Measurements from ENCODE around the gene LMO1. TPM values are rescaled to one million over a fixed set of nuclear protein-coding genes. Genes with fewer than 3 reads are reported as not detected.

LMO1 gene
- total and polyA plus RNA-seq, 4 donors: 1.8 to 8.7 (median 5.1) TPM

GRCh38 chr11:8224161-8224591, 39.5 kb downstream of the LMO1 start:
- Histone ChIP-seq H3K27me3 (ENCODE audit: control insufficient read depth, insufficient read depth, low read length) (peaks cover 2% of the 10 kb centered on the region), H3K36me3 (ENCODE audit: control insufficient read depth, insufficient read depth, low read length) (peaks cover 2% of the 10 kb centered on the region), H3K9me3 (ENCODE audit: control insufficient read depth, insufficient read depth, low read length) (no peaks in the 10 kb centered on the region), H3K4me3 (ENCODE audit: low read depth, low read length) (no peak overlapping the region), H3K27ac (ENCODE audit: low read depth, low read length) (no peak overlapping the region), H3K4me1 (ENCODE audit: control insufficient read depth, insufficient read depth, low read length) (peaks cover 38% of the 10 kb centered on the region)
- 86% methylated on average over 11 of the region's 13 CpGs for WGBS (ENCODE audit: insufficient coverage)
- no peak for DNase-seq (ENCODE audit: low read depth in 4 of 6, low spot score in 6 of 6)

- Histone ChIP-seq H3K27ac (ENCODE audit: low read depth, low read length) (no peak overlapping the region), H3K9me3 (ENCODE audit: control insufficient read depth, insufficient read depth, low read length) (no peaks in the 10 kb centered on the region), H3K27me3 (ENCODE audit: control insufficient read depth, insufficient read depth, low read length) (peaks cover 2% of the 10 kb centered on the region), H3K4me3 (ENCODE audit: low read depth, low read length) (no peak overlapping the region), H3K36me3 (ENCODE audit: control insufficient read depth, insufficient read depth, low read length) (peaks cover 2% of the 10 kb centered on the region), H3K4me1 (ENCODE audit: control insufficient read depth, insufficient read depth, low read length) (peaks cover 33% of the 10 kb centered on the region)
- WGBS (ENCODE audit: insufficient coverage): 60% methylated on average over 5 of the region's 6 CpGs
- peak in 1 of 6 donors; percentile 26 for DNase-seq (ENCODE audit: low read depth in 4 of 6, low spot score in 6 of 6)
Measured at GRCh38 chr11:8223513-8223900, 40.2 kb downstream of the LMO1 start.

DNA sequence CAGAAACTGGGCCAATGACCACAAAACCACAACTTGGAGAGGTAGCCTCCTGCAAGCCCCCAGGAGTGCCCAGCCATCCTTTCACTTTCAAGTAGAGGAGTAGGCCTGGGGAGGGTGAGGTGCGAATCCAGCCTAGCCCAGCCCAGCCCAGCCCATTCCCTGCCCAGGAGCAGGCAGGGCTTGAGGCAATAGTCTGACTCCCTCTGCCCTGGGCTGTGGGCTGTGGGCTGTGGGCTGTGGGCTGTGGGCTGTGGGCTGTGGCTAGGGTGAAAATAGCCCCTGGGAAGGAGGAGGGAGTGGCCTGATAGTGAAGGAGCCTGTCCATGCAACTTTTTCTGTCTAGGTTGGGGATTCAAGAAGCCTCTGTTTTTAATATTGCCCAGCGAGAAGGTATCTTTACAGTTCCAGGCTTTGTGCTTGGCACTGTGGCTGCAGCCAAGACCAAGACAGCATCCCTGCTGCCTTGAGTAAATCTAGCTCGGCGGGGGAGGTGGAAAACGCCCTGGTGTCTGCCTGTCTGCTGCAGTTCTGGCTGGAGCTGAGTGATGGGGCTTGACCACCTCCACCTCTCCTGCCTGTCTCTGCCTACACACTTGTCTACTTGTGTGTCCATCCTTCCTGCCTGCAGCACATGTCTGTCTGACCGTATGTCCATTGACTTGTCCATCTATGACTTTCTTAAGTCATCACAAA, 40.7 kb downstream of the LMO1 start:
- Histone ChIP-seq H3K4me1 (ENCODE audit: control insufficient read depth, insufficient read depth, low read length) (peaks cover 28% of the 10 kb centered on the region), H3K9me3 (ENCODE audit: control insufficient read depth, insufficient read depth, low read length) (no peaks in the 10 kb centered on the region), H3K27ac (ENCODE audit: low read depth, low read length) (no peak overlapping the region), H3K4me3 (ENCODE audit: low read depth, low read length) (no peak overlapping the region), H3K36me3 (ENCODE audit: control insufficient read depth, insufficient read depth, low read length) (peaks cover 2% of the 10 kb centered on the region), H3K27me3 (ENCODE audit: control insufficient read depth, insufficient read depth, low read length) (peaks cover 2% of the 10 kb centered on the region)
- no peak for DNase-seq (ENCODE audit: low read depth in 4 of 6, low spot score in 6 of 6)
- 51% methylated on average over 5 of the region's 6 CpGs for WGBS (ENCODE audit: insufficient coverage)

DNA sequence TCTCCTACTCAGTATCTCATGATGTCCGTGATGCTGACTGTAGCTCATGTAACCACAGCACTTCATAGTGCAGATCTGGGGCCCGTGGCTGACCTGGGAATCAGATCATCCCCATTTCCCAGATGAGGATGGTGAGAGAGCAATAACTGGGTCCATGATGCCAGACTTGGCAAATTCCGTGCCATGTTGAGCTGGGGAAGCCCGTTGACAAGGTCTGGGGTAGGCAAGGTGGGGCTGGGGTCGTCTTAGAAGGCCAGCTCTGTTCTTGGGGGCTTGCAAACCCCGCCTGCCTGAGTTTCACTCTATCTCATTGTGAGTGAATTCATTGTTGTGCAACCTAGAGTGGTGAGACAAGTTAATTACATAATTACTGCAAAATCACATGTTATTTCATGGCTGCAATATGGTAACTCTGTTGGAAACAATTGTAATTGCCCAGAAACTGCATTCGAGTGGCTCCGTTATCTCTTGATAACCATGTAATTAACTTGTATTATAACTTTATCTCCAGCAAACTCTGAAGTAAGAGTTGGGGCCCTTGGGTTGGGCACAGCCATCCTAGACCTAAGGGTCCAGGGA, 41.7 kb downstream of the LMO1 start:
- Histone ChIP-seq H3K27ac (ENCODE audit: low read depth, low read length) (no peak overlapping the region), H3K27me3 (ENCODE audit: control insufficient read depth, insufficient read depth, low read length) (peaks cover 2% of the 10 kb centered on the region)

GRCh38 chr11:8221046-8221723, 42.5 kb downstream of the LMO1 start:
- no peak for DNase-seq (ENCODE audit: low read depth in 4 of 6, low spot score in 6 of 6)
- peaks cover 2% of the 10 kb centered on the region for H3K27me3 ChIP-seq (ENCODE audit: control insufficient read depth, insufficient read depth, low read length)
- no peak overlapping the region for H3K27ac ChIP-seq (ENCODE audit: low read depth, low read length)
- 91% methylated on average over 6 of the region's 8 CpGs for WGBS (ENCODE audit: insufficient coverage)
- H3K4me1 ChIP-seq (ENCODE audit: control insufficient read depth, insufficient read depth, low read length): peaks cover 41% of the 10 kb centered on the region
- H3K9me3 ChIP-seq (ENCODE audit: control insufficient read depth, insufficient read depth, low read length): no peaks in the 10 kb centered on the region
- no peak overlapping the region for H3K4me3 ChIP-seq (ENCODE audit: low read depth, low read length)
- H3K36me3 ChIP-seq (ENCODE audit: control insufficient read depth, insufficient read depth, low read length): peaks cover 2% of the 10 kb centered on the region

More for the DNA sequence above, 41.7 kb downstream of the LMO1 start:
- peaks cover 35% of the 10 kb centered on the region for H3K4me1 ChIP-seq (ENCODE audit: control insufficient read depth, insufficient read depth, low read length)
- DNase-seq (ENCODE audit: low read depth in 4 of 6, low spot score in 6 of 6): peak in 1 of 6 donors; percentile 85
- H3K9me3 ChIP-seq (ENCODE audit: control insufficient read depth, insufficient read depth, low read length): no peaks in the 10 kb centered on the region
- no peak overlapping the region for H3K4me3 ChIP-seq (ENCODE audit: low read depth, low read length)
- 92% methylated on average over 2 of the region's 8 CpGs for WGBS (ENCODE audit: insufficient coverage)
- H3K36me3 ChIP-seq (ENCODE audit: control insufficient read depth, insufficient read depth, low read length): peaks cover 2% of the 10 kb centered on the region

DNA sequence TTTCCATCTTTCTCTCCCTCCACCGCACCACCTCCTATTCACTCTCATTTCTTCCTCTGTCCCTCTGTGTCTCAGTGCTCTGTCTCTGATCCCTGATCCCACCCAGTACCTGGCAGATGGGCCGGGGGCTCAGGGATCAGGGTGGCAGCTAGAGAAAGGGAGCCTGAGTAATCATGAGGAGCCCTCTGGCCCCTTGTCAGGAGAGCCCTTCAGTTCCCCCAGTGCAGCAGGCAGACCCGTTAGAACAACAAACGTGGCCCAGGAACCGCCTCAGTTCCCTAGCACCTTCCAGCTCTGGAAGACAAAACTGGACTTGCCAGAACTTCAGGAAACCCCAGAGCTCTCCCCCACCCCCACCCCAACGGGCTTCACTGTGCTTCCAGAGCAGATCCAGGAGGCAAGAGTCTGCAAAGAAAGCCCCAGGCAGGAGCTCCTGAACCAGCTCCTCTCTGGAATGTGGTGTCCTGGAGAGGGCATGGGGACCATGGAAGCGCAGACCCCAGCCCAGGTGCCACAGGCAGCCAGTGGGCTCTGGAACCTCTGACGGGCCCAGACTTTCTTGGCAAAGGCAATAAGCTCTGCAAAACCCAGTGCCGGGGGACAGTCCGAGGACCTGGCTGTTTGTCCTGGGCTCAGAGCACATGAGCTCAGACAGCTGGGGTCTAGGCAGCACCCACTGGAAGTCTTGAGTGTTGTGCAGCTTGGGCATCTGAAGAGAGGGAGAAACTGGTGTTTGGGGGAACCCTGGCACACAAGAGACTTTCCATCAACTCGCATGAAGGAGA, 43.2 kb downstream of the LMO1 start:
- DNase-seq (ENCODE audit: low read depth in 4 of 6, low spot score in 6 of 6): no peak
- Histone ChIP-seq H3K36me3 (ENCODE audit: control insufficient read depth, insufficient read depth, low read length) (peaks cover 2% of the 10 kb centered on the region), H3K27ac (ENCODE audit: low read depth, low read length) (no peak overlapping the region), H3K4me3 (ENCODE audit: low read depth, low read length) (no peak overlapping the region), H3K27me3 (ENCODE audit: control insufficient read depth, insufficient read depth, low read length) (peaks cover 2% of the 10 kb centered on the region), H3K9me3 (ENCODE audit: control insufficient read depth, insufficient read depth, low read length) (no peaks in the 10 kb centered on the region), H3K4me1 (ENCODE audit: control insufficient read depth, insufficient read depth, low read length) (peaks cover 36% of the 10 kb centered on the region)
- 91% methylated on average over 11 of the region's 11 CpGs for WGBS (ENCODE audit: insufficient coverage)

DNA sequence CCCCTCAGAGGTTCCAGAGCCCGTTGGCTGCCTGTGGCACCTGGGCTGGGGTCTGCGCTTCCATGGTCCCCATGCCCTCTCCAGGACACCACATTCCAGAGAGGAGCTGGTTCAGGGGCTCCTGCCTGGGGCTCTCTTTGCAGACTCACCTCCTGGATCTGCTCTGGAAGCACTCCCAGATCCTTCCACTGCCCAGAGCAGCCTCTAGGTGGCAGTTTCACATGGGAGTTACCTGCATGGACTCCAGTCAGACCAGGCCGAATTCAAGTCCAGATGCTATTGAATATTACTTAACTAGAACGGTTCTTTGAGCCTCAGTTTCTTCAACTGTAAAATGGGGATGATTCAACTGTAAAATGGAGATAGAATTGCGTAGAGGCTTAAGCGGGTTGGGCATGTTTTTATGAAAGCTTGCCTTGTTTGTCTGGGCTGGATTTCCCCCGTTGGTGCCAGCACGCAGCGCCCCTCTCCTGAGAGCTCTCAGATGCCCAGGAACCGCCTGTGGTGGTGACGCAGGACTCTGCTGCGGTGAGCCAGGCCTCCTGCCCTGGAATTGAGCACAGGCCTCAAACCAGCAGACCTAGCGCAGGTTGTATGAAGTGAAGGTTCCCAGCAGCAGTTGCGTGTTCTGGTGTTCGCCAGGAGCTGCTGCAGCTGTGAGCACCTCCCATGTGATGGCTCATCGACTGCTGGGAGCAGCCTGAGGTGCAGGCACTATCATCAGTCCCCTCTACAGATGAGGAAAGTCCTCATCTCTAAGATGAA, 44.2 kb downstream of the LMO1 start:
- peaks cover 2% of the 10 kb centered on the region for H3K27me3 ChIP-seq (ENCODE audit: control insufficient read depth, insufficient read depth, low read length)
- H3K27ac ChIP-seq (ENCODE audit: low read depth, low read length): no peak overlapping the region
- WGBS (ENCODE audit: insufficient coverage): 90% methylated on average over 15 of the region's 16 CpGs
- peaks cover 2% of the 10 kb centered on the region for H3K36me3 ChIP-seq (ENCODE audit: control insufficient read depth, insufficient read depth, low read length)
- peaks cover 36% of the 10 kb centered on the region for H3K4me1 ChIP-seq (ENCODE audit: control insufficient read depth, insufficient read depth, low read length)
- H3K9me3 ChIP-seq (ENCODE audit: control insufficient read depth, insufficient read depth, low read length): no peaks in the 10 kb centered on the region
- H3K4me3 ChIP-seq (ENCODE audit: low read depth, low read length): no peak overlapping the region
- peak in 2 of 6 donors; percentile 46 to 59 for DNase-seq (ENCODE audit: low read depth in 4 of 6, low spot score in 6 of 6)

GRCh38 chr11:8218840-8219239, 44.8 kb downstream of the LMO1 start:
- DNase-seq (ENCODE audit: low read depth in 4 of 6, low spot score in 6 of 6): no peak
- WGBS (ENCODE audit: insufficient coverage): 86% methylated on average over 11 of the region's 11 CpGs
- Histone ChIP-seq H3K27ac (ENCODE audit: low read depth, low read length) (no peak overlapping the region), H3K4me3 (ENCODE audit: low read depth, low read length) (no peak overlapping the region), H3K9me3 (ENCODE audit: control insufficient read depth, insufficient read depth, low read length) (no peaks in the 10 kb centered on the region), H3K27me3 (ENCODE audit: control insufficient read depth, insufficient read depth, low read length) (peaks cover 2% of the 10 kb centered on the region), H3K36me3 (ENCODE audit: control insufficient read depth, insufficient read depth, low read length) (no peaks in the 10 kb centered on the region), H3K4me1 (ENCODE audit: control insufficient read depth, insufficient read depth, low read length) (peaks cover 31% of the 10 kb centered on the region)

DNA sequence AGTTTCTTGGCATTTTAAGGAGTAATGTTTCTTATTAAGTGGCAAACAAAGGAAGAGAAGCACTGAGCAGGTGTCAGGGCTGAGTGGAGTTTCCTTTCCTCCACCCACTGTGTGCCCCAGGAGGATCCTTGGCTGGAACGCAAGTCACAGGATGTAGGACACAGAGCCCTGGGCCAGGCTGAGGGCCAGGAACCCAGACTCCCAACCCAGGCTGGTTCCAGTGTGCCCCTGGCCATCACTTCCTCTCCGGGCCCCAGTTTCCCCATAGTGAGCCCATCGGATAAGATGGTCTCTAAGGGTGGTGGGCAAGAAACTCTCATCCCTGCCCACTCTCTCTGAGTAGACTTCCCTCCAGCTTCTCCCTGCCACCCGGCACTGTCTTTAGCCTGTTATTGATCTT, 45.3 kb downstream of the LMO1 start:
- Histone ChIP-seq H3K27ac (ENCODE audit: low read depth, low read length) (no peak overlapping the region), H3K36me3 (ENCODE audit: control insufficient read depth, insufficient read depth, low read length) (no peaks in the 10 kb centered on the region), H3K4me1 (ENCODE audit: control insufficient read depth, insufficient read depth, low read length) (peaks cover 26% of the 10 kb centered on the region), H3K4me3 (ENCODE audit: low read depth, low read length) (no peak overlapping the region), H3K9me3 (ENCODE audit: control insufficient read depth, insufficient read depth, low read length) (no peaks in the 10 kb centered on the region), H3K27me3 (ENCODE audit: control insufficient read depth, insufficient read depth, low read length) (no peaks in the 10 kb centered on the region)
- no peak for DNase-seq (ENCODE audit: low read depth in 4 of 6, low spot score in 6 of 6)
- 89% methylated on average over 1 of the region's 4 CpGs for WGBS (ENCODE audit: insufficient coverage)

Measured in spinal cord (tissue), 10 donors.